WTC11 (cell line): ENCODE measurements around the gene CETP. TPM values are rescaled to one million over a fixed set of nuclear protein-coding genes. Genes with fewer than 3 reads are reported as not detected.

ENCODE experiments used
- ATAC-seq: fragments of 200-7000 bp; cut with Tn5 transposase; 2 replicates; pipeline ENCODE4 v1.10.0; 2021; ENCODE audit warnings: mild to moderate bottlenecking, moderate library complexity
- CTCF ChIA-PET: fragments of 300-600 bp; sonication (Branson Sonifier 250); formaldehyde crosslinking; loops from one replicate; lab custom pipeline; 2021; ENCODE audit warnings: antibody characterized with exemption; lab: Charles Lee
- POLR2A ChIA-PET: fragments of 350-600 bp; sonication (Branson Sonifier 250); formaldehyde crosslinking; loops from one replicate; lab custom pipeline; 2021; ENCODE audit warnings: antibody characterized with exemption; lab: Charles Lee
- DNase-seq: peaks from one replicate; pipeline ENCODE4 v3.0.0; 2021; ENCODE audit warnings: low spot score
- H3K27ac Mint-ChIP-seq: 2 replicates; pipeline ENCODE4 v1.8.0; 2021; ENCODE audit warnings: mixed read lengths
- H3K27me3 Mint-ChIP-seq: 2 replicates; pipeline ENCODE4 v1.8.0; 2021; ENCODE audit warnings: low read depth, mild to moderate bottlenecking, moderate library complexity, mixed read lengths
- H3K36me3 Mint-ChIP-seq: 2 replicates; pipeline ENCODE4 v1.8.0; 2021; ENCODE audit warnings: mixed read lengths
- H3K4me1 Mint-ChIP-seq: 2 replicates; pipeline ENCODE4 v1.8.0; 2022; ENCODE audit warnings: mixed read lengths
- H3K4me3 Mint-ChIP-seq: 2 replicates; pipeline ENCODE4 v1.8.0; 2021; ENCODE audit warnings: mild to moderate bottlenecking, moderate library complexity, mixed read lengths
- H3K9me3 Mint-ChIP-seq: 2 replicates; pipeline ENCODE4 v1.8.0; 2021; ENCODE audit warnings: mixed read lengths
- ELF4 ChIP-seq: sonication (generic); formaldehyde crosslinking; IDR thresholded peaks from 2 replicates; pipeline ENCODE4 v1.8.1; 2022; ENCODE audit warnings: low read depth, mild to moderate bottlenecking, moderate library complexity, missing genetic modification reagents
- FOXJ3 ChIP-seq: sonication (generic); formaldehyde crosslinking; IDR thresholded peaks from 2 replicates; pipeline ENCODE4 v1.9.0; 2021; ENCODE audit warnings: missing genetic modification reagents, mild to moderate bottlenecking, borderline replicate concordance
- FOXP1 ChIP-seq: sonication (generic); formaldehyde crosslinking; IDR thresholded peaks from 2 replicates; pipeline ENCODE4 v1.8.0; 2022; ENCODE audit warnings: missing genetic modification reagents, mild to moderate bottlenecking, moderate library complexity, borderline replicate concordance
- GABPB1 ChIP-seq: sonication (generic); formaldehyde crosslinking; IDR thresholded peaks from 2 replicates; pipeline ENCODE4 v1.8.1; 2023; ENCODE audit warnings: mild to moderate bottlenecking, missing genetic modification reagents
- HMGA2 ChIP-seq: fragments of 250-450 bp; sonication (Bioruptor Pico); IDR thresholded peaks from 2 replicates; pipeline ENCODE4 v1.4.0; 2021; ENCODE audit warnings: mild to moderate bottlenecking, moderate library complexity
- JAZF1 ChIP-seq: fragments of 250-450 bp; sonication (Bioruptor Pico); IDR thresholded peaks from 2 replicates; pipeline ENCODE4 v1.9.0; 2021; ENCODE audit warnings: moderate library complexity, mild to moderate bottlenecking, inconsistent platforms
- MXD4 ChIP-seq: fragments of 250-450 bp; sonication (Bioruptor Pico); IDR thresholded peaks from 2 replicates; pipeline ENCODE4 v1.8.0; 2021; ENCODE audit warnings: mild to moderate bottlenecking, moderate library complexity, borderline replicate concordance
- MYBL2 ChIP-seq: sonication (generic); formaldehyde crosslinking; IDR thresholded peaks from 2 replicates; pipeline ENCODE4 v1.8.1; 2023; ENCODE audit warnings: mild to moderate bottlenecking, moderate library complexity, missing genetic modification reagents
- NR2C2 ChIP-seq: sonication (generic); formaldehyde crosslinking; IDR thresholded peaks from 2 replicates; pipeline ENCODE4 v1.8.0; 2022; ENCODE audit warnings: mild to moderate bottlenecking, missing genetic modification reagents
- SMAD4 ChIP-seq: sonication (generic); formaldehyde crosslinking; IDR thresholded peaks from 2 replicates; pipeline ENCODE4 v1.8.0; 2022; ENCODE audit warnings: mild to moderate bottlenecking, missing genetic modification reagents
- TCF7 ChIP-seq: sonication (generic); formaldehyde crosslinking; IDR thresholded peaks from 2 replicates; pipeline ENCODE4 v1.8.0; 2022; ENCODE audit warnings: mild to moderate bottlenecking, low read depth, missing genetic modification reagents, moderate library complexity
- ZBTB21 ChIP-seq: sonication (generic); formaldehyde crosslinking; IDR thresholded peaks from 2 replicates; pipeline ENCODE4 v1.8.1; 2023; ENCODE audit warnings: mild to moderate bottlenecking, missing genetic modification reagents, borderline replicate concordance
- ZNF138 ChIP-seq: sonication (generic); formaldehyde crosslinking; conservative IDR thresholded peaks from 2 replicates; pipeline ENCODE4 v1.8.1; 2022; ENCODE audit warnings: mild to moderate bottlenecking, moderate library complexity, missing genetic modification reagents
- ZNF263 ChIP-seq: sonication (generic); formaldehyde crosslinking; IDR thresholded peaks from 2 replicates; pipeline ENCODE4 v1.8.1; 2022; ENCODE audit warnings: low read depth, mild to moderate bottlenecking, moderate library complexity, missing genetic modification reagents
- ZNF423 ChIP-seq: fragments of 250-450 bp; sonication (Bioruptor Pico); IDR thresholded peaks from 2 replicates; pipeline ENCODE4 v2.1.2; 2022; ENCODE audit warnings: mild to moderate bottlenecking, moderate library complexity
- total RNA-seq: library from RNA; stranded (reverse); gene quantifications from 3 replicates; pipeline ENCODE4 v1.2.3, GENCODE V29; 2021
- TF ChIP-seq, protein P1 (sequence below): sonication (generic); formaldehyde crosslinking; IDR thresholded peaks from 2 replicates; pipeline ENCODE4 v1.8.1; 2023; ENCODE audit warnings: mild to moderate bottlenecking, moderate library complexity, missing genetic modification reagents
- TF ChIP-seq, protein P2 (sequence below): sonication (generic); formaldehyde crosslinking; IDR thresholded peaks from 2 replicates; pipeline ENCODE4 v1.8.1; 2022; ENCODE audit warnings: low read depth, missing genetic modification reagents, borderline replicate concordance
- TF ChIP-seq, protein P3 (sequence below): sonication (generic); formaldehyde crosslinking; IDR thresholded peaks from 2 replicates; pipeline ENCODE4 v1.8.0; 2022; ENCODE audit warnings: mild to moderate bottlenecking, missing genetic modification reagents
- TF ChIP-seq, protein P4 (sequence below): sonication (generic); formaldehyde crosslinking; IDR thresholded peaks from 2 replicates; pipeline ENCODE4 v1.8.1; 2023; ENCODE audit warnings: mild to moderate bottlenecking, missing genetic modification reagents
- TF ChIP-seq, protein P5 (sequence below): sonication (generic); formaldehyde crosslinking; conservative IDR thresholded peaks from 2 replicates; pipeline ENCODE4 v1.8.1; 2022; ENCODE audit warnings: mild to moderate bottlenecking, missing genetic modification reagents
- TF ChIP-seq, protein P6 (sequence below): sonication (generic); formaldehyde crosslinking; IDR thresholded peaks from 2 replicates; pipeline ENCODE4 v1.8.0; 2023; ENCODE audit warnings: missing genetic modification reagents

CETP gene
- total RNA-seq, 1 experiment from 2014 or later, result not detected

DNA sequence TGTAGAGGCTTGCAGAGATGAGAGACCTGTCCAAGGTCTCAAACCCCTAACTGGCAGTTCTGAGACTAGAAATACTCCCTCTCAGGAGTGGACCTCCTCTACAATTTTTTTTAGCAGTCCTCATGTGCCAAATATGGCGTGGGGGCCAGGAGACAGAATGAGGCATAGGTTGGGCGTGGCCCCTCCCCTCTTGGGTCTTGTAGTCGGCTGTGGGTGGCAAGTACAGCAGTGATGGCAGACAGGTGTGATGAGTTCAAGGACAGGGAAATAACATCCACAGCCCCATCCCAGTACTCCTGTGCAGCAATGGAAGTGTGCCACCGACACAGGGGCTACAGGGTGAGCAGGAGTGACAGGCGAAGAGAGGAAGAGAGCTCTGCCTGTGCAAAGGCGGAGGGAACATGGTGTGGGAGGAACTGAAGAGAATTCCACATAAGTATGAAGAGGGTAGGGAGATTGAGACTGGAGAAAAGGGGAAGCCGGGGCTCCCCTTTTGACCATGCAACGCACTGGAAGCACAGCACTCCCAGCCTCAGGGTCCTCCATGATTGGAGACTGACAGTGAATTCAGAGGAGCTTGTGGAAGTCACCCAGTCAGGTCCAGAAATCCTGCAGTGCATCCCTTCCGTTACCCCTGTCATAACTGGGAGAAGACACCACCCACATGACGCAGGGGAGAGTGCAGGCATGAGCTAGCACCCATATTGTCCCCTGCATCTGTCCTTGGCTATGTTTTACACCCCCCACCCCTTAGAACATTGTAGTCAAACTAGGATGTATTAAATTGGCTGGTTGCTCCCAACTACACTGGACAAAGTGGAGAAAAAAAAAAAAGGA, 14.8 kb upstream of the CETP start (continued):
- TF ChIP-seq ZNF423 (CRISPR knock-in tag) (no peak), ZBTB21 (no peak), FOXP1 (no peak)
- TF ChIP-seq, all 79 proteins: peak for 0

DNA sequence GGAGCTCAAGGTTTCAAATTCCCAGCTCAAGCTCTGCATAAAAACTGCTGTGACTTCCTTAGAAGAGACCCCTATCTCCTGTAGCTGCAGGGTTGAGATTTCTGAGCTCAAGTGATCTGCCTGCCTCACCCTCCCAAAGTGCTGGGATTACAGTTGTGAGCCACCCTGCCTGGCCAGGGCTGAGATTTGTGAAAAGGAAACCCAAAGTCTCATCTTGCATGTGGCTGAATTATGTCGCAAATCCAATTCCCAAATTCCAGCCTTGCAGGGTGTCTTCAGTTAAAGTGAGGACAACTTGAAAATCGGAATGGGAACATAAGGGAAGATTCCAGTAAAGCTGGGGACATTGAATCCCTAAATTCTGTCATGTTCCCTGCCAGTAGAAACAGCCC, 14.2 kb upstream of the CETP start:
- ATAC-seq (no peak), DNase-seq (no peak)
- TF ChIP-seq TCF7 (CRISPR knock-in tag) (no peak), FOXJ3 (no peak), ELF4 (no peak), ZNF423 (CRISPR knock-in tag) (no peak), MXD4 (CRISPR knock-in tag) (no peak), NR2C2 (CRISPR knock-in tag) (no peak), ZNF138 (CRISPR knock-in tag) (no peak), JAZF1 (no peak), MYBL2 (CRISPR knock-in tag) (no peak), HMGA2 (CRISPR knock-in tag) (no peak), ZNF263 (CRISPR knock-in tag) (no peak), ZBTB21 (no peak), GABPB1 (no peak), SMAD4 (CRISPR knock-in tag) (no peak)
- TF ChIP-seq, protein P1, sequence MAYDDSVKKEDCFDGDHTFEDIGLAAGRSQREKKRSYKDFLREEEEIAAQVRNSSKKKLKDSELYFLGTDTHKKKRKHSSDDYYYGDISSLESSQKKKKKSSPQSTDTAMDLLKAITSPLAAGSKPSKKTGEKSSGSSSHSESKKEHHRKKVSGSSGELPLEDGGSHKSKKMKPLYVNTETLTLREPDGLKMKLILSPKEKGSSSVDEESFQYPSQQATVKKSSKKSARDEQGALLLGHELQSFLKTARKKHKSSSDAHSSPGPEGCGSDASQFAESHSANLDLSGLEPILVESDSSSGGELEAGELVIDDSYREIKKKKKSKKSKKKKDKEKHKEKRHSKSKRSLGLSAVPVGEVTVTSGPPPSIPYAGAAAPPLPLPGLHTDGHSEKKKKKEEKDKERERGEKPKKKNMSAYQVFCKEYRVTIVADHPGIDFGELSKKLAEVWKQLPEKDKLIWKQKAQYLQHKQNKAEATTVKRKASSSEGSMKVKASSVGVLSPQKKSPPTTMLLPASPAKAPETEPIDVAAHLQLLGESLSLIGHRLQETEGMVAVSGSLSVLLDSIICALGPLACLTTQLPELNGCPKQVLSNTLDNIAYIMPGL (CRISPR knock-in tag), result no peak
- TF ChIP-seq, protein P2, sequence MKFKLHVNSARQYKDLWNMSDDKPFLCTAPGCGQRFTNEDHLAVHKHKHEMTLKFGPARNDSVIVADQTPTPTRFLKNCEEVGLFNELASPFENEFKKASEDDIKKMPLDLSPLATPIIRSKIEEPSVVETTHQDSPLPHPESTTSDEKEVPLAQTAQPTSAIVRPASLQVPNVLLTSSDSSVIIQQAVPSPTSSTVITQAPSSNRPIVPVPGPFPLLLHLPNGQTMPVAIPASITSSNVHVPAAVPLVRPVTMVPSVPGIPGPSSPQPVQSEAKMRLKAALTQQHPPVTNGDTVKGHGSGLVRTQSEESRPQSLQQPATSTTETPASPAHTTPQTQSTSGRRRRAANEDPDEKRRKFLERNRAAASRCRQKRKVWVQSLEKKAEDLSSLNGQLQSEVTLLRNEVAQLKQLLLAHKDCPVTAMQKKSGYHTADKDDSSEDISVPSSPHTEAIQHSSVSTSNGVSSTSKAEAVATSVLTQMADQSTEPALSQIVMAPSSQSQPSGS (CRISPR knock-in tag), result no peak
- TF ChIP-seq, protein P3, sequence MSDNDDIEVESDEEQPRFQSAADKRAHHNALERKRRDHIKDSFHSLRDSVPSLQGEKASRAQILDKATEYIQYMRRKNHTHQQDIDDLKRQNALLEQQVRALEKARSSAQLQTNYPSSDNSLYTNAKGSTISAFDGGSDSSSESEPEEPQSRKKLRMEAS (CRISPR knock-in tag), result no peak
- TF ChIP-seq, protein P4, sequence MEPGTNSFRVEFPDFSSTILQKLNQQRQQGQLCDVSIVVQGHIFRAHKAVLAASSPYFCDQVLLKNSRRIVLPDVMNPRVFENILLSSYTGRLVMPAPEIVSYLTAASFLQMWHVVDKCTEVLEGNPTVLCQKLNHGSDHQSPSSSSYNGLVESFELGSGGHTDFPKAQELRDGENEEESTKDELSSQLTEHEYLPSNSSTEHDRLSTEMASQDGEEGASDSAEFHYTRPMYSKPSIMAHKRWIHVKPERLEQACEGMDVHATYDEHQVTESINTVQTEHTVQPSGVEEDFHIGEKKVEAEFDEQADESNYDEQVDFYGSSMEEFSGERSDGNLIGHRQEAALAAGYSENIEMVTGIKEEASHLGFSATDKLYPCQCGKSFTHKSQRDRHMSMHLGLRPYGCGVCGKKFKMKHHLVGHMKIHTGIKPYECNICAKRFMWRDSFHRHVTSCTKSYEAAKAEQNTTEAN (CRISPR knock-in tag), result no peak
- TF ChIP-seq, protein P5, sequence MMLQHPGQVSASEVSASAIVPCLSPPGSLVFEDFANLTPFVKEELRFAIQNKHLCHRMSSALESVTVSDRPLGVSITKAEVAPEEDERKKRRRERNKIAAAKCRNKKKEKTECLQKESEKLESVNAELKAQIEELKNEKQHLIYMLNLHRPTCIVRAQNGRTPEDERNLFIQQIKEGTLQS (CRISPR knock-in tag), result no peak
- TF ChIP-seq, protein P6, sequence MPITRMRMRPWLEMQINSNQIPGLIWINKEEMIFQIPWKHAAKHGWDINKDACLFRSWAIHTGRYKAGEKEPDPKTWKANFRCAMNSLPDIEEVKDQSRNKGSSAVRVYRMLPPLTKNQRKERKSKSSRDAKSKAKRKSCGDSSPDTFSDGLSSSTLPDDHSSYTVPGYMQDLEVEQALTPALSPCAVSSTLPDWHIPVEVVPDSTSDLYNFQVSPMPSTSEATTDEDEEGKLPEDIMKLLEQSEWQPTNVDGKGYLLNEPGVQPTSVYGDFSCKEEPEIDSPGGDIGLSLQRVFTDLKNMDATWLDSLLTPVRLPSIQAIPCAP, result no peak
- Mint-ChIP-seq H3K27me3 (no peaks in the 10 kb centered on the region; the same call in 1 of the 2 replicates), H3K4me1 (peaks cover 14% of the 10 kb centered on the region), H3K27ac (peak overlapping the region; percentile 48; the same call in 1 of the 2 replicates), H3K4me3 (no peak overlapping the region), H3K9me3 (no peaks in the 10 kb centered on the region), H3K36me3 (peaks cover 16% of the 10 kb centered on the region; the same call in 1 of the 2 replicates)
- CTCF ChIA-PET, result interaction anchor here (1.2 to 1.8 kb wide), 4 partner anchors 18 to 155 kb away, joined by 3 to 5 read pairs (median 4); no protein-coding TSS in a partner anchor
- POLR2A ChIA-PET, result interaction anchor here (1.6 kb wide), 1 partner anchor 14 kb away, joined by 4 read pairs; no protein-coding TSS in a partner anchor
